Gastroesophageal sphincter (tissue), 3 donors: Measurements from ENCODE around the gene PCDH11Y.
"Not testable (repeated sequence)": the region's sequence is repeated elsewhere in the genome, so short reads cannot be mapped to it uniquely, and the experiment has no call there.

ENCODE experiments used
- POLR2A ChIP-seq, 2 donors: fragments of 450-650 bp; IDR thresholded peaks; one replicate each; pipeline ENCODE4 v1.6.1; 2017; ENCODE audit warnings: antibody characterized with exemption in 2 of 2, mild to moderate bottlenecking in 2 of 2, moderate library complexity in 1 of 2
- TF ChIP-seq, protein P1 (sequence below), 4 experiments: fragments of 200-600 bp in 2 of 4; fragments of 450-650 bp in 2 of 4; sonication (generic) in 1 of 4; IDR thresholded peaks; one replicate each; pipeline ENCODE4 v1.5.1; 2017 to 2019; ENCODE audit warnings: antibody characterized with exemption in 4 of 4, mild to moderate bottlenecking in 2 of 4, moderate library complexity in 2 of 4

DNA sequence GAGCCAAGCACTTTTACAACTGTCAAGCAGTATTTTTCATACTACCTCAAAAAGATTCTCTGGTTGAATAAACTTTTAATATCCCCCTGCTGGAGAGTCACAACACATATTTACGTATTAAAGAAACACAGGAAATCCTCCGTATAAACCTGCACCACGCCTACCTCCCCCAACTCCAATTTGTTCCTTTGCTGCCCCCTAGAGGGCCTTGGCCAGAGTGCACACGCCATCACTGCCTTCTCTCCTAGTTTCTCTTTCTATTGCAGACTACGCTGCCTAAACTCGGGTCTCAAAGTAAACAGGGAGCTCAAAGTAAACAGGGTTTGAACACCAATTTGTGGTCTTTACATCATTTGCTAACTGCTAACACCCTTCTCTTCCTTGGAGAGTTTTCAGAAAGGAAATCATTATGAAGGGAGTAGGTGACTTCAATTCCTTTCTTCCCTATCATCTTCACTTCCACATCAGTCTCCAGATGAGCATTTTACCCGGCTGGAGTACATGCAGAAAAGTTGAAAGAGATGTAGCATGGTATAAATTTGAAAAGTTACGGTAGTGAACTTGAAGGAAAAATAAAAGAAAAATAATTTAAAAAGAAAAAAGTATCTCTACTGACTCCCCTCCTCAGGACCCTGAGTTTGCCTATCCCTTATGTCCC, 8.2 kb upstream of the PCDH11Y start:
- TF ChIP-seq, protein P1, sequence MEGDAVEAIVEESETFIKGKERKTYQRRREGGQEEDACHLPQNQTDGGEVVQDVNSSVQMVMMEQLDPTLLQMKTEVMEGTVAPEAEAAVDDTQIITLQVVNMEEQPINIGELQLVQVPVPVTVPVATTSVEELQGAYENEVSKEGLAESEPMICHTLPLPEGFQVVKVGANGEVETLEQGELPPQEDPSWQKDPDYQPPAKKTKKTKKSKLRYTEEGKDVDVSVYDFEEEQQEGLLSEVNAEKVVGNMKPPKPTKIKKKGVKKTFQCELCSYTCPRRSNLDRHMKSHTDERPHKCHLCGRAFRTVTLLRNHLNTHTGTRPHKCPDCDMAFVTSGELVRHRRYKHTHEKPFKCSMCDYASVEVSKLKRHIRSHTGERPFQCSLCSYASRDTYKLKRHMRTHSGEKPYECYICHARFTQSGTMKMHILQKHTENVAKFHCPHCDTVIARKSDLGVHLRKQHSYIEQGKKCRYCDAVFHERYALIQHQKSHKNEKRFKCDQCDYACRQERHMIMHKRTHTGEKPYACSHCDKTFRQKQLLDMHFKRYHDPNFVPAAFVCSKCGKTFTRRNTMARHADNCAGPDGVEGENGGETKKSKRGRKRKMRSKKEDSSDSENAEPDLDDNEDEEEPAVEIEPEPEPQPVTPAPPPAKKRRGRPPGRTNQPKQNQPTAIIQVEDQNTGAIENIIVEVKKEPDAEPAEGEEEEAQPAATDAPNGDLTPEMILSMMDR (IDR thresholded peaks at IDR 0.05) = not testable (repeated sequence)
- not testable (repeated sequence) for TF ChIP-seq POLR2A (IDR thresholded peaks at IDR 0.05)
